Posterior cingulate gyrus (tissue), 11 donors: ENCODE results near the gene PRKCQ.

Experiments used
- DNase-seq, 10 donors: peaks; one replicate each; pipeline versions ENCODE4 v3.0.0 to v3.0.0-alpha.2; 2020 to 2021; ENCODE audit warnings: mixed read lengths in 3 of 10
- intact Hi-C: fragments of 100-400 bp; cut with DNase I; formaldehyde crosslinking; loops from one replicate; pipeline ENCODE4 v1.15.1; 2023

PRKCQ gene

GRCh38 chr10:6579904-6580278 lies at the start of gene PRKCQ:
Gene PRKCQ (minus strand): TSS chr10:6580276. CDS start chr10:6515135, 65,141 bp downstream.
- no peak for DNase-seq
- intact Hi-C loops: loop anchor here (1.0 to 2.0 kb wide), 3 partner anchors 68 to 133 kb away; no protein-coding TSS in a partner anchor

- DNase-seq: no peak
- intact Hi-C loops: no loop called here
Measured at GRCh38 chr10:6625428-6625827, 45.4 kb upstream of the PRKCQ start.

DNA sequence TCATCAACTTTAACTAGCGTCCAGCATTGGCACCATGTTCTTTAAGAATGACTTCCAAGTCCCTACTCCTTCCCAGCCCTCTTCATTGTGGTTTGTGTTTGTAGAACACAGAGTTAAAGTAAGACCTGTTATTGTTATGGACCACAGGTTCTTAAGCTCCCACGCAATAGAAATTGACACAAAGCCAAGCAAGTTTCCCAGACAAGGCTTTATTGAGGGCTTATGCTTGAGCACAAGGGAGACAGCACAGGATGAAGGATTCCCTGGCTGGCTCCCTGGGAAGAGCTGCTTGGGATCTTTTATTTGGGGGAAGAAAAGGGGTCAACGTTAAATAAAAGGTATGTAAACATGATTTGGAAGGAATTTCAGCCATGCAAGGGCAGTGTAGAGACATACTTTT lies 44.3 kb upstream of the PRKCQ start:
- DNase-seq: no peak
- intact Hi-C loops: no loop called here

- intact Hi-C loops: no loop called here
- no peak for DNase-seq
Measured at GRCh38 chr10:6622921-6623320, 42.8 kb upstream of the PRKCQ start.

DNA sequence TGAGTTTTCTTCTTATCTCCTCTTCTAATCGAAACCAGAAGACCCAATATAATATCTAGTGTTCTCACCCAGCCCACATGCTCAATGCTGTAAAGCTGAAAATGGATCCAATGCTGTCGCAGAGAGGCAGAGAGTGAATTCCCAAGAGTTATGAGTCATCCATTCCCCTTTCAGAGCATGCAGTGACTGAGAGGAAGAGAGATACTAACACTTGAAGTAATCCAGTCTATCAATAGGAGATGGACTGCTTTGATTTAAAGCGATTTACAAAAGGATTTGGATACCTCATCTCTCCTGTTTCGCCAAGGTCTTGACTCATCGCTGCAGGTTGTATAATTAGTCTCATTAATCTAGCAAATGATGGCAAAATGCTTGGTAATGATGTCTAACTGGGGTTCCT lies 41.5 kb upstream of the PRKCQ start:
- intact Hi-C loops: no loop called here
- DNase-seq: no peak

- DNase-seq: no peak
- intact Hi-C loops: no loop called here
Measured at GRCh38 chr10:6619660-6620059, 39.6 kb upstream of the PRKCQ start.

DNA sequence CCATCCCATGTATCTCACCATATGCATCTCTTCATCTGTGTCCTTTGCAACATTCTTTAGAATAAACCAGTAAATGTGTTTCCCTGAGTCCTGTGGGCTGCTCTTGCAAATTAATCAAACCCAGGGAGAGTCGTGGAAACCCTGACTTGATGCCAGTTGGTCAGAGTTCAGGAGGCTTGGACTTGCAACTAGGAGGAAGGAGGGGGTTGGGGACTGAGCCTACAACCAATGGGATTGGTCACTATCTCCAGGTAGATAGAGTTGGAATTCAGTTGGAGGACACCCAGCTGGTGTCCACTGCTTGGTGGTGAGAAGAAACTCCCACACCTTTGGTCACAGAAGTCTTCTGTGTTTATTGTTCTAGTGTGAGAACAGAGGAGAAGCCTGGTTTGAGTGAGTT lies 38.3 kb upstream of the PRKCQ start:
- no peak for DNase-seq
- intact Hi-C loops: no loop called here

GRCh38 chr10:6617309-6618076 lies 37.4 kb upstream of the PRKCQ start:
- intact Hi-C loops: no loop called here
- no peak for DNase-seq

DNA sequence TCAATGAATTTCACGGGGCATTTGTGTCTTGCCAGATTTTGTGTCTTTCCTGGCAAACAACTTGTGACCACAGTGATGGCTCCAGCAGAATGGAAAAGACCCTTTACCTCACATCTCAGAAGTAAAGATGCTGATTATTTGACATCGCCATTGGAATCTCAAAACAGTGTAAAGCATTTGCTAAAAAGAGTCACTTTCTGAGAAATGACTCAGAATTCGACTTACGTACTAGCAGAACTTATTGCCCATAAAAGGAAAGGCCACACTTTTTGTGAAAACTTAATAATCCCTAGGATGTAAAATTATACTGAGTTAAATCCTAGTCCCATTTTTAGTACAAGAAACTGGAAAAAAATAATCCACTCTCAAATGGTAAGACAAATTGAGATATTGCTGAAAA lies 35.9 kb upstream of the PRKCQ start:
- intact Hi-C loops: no loop called here
- DNase-seq: no peak

GRCh38 chr10:6612371-6612770 lies 32.3 kb upstream of the PRKCQ start:
- DNase-seq: no peak
- intact Hi-C loops: no loop called here

- DNase-seq: no peak
- intact Hi-C loops: no loop called here
Measured at GRCh38 chr10:6610647-6611046, 30.6 kb upstream of the PRKCQ start.

GRCh38 chr10:6609625-6610024 lies 29.5 kb upstream of the PRKCQ start:
- intact Hi-C loops: no loop called here
- DNase-seq: no peak

- intact Hi-C loops: no loop called here
- peak in 7 of 10 donors; percentile 23 to 90 (median 54) for DNase-seq
Measured at GRCh38 chr10:6607778-6608177, 27.7 kb upstream of the PRKCQ start.

- DNase-seq: no peak
- intact Hi-C loops: no loop called here
Measured at GRCh38 chr10:6607182-6607581, 27.1 kb upstream of the PRKCQ start.

DNA sequence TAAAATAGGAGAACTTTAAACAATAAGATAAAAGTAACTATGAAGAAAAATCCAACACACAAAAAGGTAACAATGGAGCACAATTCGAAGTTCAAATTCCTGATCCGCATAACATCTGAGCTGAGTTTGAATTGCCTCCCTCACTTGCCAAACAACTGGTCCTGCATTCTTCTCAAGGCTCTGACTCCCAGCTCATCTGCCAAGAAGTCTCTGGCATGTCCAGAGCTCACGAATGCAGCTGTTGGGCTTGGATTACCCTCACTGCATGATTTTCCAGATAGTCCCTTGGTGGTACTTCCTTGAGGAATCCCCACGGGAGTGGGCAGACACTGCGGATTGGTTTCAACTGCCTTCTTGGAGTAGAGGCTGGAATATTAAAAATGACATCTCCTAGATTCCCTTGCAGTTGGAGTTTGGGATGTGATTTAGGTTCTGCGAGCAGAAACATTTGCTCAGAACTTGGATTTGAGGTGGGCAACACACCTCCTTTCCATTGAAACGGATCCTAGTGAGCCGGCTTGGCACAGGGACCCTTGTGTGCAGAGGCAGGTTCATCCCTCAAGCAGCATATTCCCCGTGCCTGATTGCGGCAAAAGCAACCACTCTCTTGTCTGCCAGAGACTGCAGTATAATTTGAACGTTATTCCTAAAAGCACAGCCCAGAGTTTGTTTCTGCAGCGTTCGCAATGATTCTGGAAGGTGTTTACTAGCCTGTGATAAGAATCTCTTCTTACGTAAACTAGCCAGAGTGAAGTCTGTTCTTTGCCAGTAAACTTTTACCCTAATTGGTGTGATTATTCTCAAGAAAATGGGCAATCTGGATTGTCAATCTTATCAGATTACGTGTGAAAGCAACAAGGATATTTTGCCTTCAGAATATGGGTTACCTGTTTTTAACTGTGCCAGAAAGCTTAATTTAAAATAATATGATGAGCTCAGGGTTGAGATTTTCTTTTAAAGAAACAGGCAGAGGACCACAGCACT lies 23.4 kb upstream of the PRKCQ start:
- intact Hi-C loops: no loop called here
- DNase-seq: peak in 1 of 10 donors; percentile 65

DNA sequence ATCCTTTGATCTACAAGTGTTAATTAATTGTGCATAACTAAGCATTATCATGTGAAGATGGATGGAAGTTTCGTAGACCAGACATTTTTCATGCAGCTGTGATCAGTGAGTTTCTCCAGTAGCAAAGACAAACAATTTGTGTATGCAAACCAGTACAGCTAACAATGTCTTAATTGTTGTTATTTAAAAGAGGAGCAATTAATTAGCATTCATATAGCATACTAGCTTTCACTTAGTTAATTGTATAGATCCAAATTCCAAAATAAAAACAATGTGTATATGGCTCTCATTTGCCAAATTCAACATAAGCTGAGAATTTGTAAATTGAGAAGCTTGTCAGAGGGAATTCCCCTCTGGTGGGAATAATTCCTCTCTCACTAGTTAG lies 22.6 kb upstream of the PRKCQ start:
- DNase-seq: no peak
- intact Hi-C loops: no loop called here

DNA sequence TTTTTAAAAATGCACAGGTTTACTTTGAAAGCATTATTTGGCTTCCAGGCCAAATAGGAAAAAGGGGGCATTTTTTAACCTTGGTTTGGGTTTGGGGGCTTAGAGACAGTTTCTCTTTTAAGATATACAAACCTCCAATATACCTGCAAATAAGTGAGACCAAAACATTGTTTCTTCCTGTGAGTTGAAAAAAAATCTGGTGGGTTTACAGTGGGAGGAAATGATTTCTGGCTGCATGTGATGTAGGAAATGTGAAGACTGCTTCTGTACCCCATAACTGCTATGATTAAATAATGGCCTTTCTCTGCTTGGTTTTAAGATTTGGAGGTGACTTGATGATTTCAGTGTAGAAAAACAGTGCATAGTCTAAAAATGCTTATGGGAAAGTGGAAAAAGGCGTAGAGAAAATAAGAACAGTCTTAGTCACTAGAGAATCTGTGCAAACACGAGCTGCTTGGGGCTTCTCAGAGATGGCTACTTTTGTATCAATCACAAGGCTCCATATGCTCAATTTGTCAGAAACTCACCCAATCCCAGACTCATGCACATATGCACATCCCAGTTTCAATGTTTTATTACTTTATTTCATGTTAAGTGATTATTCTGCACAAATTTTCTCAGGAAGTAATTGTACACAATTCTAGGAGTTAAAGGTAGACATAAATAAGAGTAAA lies 22.1 kb upstream of the PRKCQ start:
- intact Hi-C loops: no loop called here

DNA sequence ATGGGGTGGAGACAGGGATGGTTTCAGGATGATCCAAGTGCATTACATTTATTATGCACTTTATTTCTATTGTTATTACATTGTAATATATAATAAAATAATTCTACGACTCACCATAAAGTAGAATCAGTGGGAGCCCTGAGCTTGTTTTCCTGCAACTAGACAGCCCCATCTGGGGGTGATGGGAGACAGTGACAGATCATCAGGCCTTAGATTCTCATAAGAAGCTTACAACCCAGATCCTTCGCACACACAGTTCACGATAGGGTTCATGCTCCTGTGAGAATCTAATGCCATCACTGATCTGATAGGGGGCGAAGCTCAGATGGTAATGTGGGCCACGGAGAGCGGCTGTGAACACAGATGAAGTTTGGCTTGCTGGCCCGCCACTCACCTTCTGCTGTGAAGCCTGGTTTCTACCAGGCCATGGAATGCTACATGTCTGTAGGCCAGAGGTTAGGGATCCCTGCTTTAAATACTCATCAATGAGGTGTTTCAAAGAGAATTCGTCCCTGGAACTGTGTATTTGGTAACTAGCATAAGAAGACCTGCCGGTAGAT lies 21.2 kb upstream of the PRKCQ start:
- DNase-seq: peak in 1 of 10 donors; percentile 83
- intact Hi-C loops: no loop called here

More for the DNA sequence above, 22.1 kb upstream of the PRKCQ start:
- DNase-seq: no peak

DNA sequence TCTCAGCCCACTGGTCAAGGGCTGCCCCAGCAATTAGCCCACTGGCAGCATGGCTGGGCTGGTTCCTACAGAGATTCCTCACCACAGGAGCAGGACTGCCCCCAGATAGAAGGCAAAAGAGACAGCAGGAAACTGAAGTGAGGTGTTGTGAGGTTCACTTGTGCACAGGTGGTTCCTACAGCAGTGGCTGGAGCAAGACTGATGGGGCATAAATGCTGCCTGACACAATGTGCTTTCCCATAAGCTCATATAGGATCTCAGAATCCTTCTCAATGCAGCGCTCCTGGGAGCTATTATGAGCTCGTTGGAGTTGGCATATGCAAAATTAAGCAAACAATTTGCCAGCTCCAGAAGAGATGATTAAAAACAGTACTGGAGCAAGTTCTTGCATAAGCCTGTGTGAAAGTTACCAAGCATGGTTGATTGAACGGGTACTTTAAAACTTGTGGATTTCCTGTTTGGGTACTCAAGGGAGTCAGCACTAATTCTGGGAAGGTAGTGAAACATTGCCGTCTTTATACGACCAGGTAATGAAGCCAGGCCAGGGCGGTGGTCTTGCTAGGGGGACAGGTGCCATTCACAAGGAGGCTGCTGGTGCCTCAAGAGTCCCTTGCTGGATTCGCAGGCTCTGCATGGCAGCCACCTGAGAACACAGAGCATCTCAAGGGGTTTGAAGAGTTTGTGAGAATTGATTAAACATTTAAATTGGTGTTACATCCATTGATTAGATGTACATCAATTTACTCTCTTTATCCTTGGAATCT lies 20.3 kb upstream of the PRKCQ start:
- intact Hi-C loops: no loop called here

GRCh38 chr10:6598679-6599078 lies 18.6 kb upstream of the PRKCQ start:
- DNase-seq: no peak
- intact Hi-C loops: no loop called here

More for the DNA sequence above, 20.3 kb upstream of the PRKCQ start:
- DNase-seq: no peak
